Vagina (tissue), 2 donors: ENCODE results near the gene AGTPBP1.

ENCODE experiments used
- POLR2A ChIP-seq, 2 donors: fragments of 450-650 bp; IDR thresholded peaks; one replicate each; pipeline ENCODE4 v1.6.1; 2017; ENCODE audit warnings: antibody characterized with exemption in 2 of 2, mild to moderate bottlenecking in 2 of 2, moderate library complexity in 2 of 2
- POLR2AphosphoS5 ChIP-seq, 2 donors: sonication (generic); formaldehyde crosslinking; IDR thresholded peaks; one replicate each; pipeline ENCODE4 v1.9.0; 2017; ENCODE audit warnings: antibody characterized with exemption in 2 of 2, mild to moderate bottlenecking in 2 of 2, low read depth in 1 of 2; ENCODE audit not compliant: insufficient read depth in 1 of 2
- TF ChIP-seq, protein P1 (sequence below), 3 experiments: fragments of 450-650 bp in 2 of 3; fragments of 200-600 bp in 1 of 3; sonication (generic) in 1 of 3; IDR thresholded peaks; one replicate each; pipeline ENCODE4 v1.5.1; 2017 to 2019; ENCODE audit warnings: antibody characterized with exemption in 3 of 3, mild to moderate bottlenecking in 2 of 3, moderate library complexity in 2 of 3

DNA sequence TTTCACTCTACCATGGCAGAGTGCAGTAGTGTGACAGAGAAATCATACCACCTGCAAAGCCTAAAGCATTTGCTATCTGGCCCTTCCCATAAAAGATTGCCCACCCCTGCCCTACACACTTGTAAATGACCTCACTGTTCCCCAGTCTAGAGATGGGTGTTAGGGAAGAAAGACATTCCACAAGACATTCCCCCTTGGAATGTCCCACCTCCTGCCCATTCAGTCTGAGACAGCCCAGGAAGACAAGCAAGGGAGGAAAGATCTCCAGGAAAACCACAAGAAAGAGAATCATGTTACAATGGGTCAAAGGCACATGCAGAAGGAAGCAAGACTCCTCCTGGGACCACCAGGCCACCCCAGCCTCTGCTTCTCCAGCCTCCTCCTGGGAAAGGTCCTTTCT is 230.0 kb downstream of the AGTPBP1 start:
- TF ChIP-seq POLR2A (IDR thresholded peaks at IDR 0.05) = no peak
- TF ChIP-seq, protein P1, sequence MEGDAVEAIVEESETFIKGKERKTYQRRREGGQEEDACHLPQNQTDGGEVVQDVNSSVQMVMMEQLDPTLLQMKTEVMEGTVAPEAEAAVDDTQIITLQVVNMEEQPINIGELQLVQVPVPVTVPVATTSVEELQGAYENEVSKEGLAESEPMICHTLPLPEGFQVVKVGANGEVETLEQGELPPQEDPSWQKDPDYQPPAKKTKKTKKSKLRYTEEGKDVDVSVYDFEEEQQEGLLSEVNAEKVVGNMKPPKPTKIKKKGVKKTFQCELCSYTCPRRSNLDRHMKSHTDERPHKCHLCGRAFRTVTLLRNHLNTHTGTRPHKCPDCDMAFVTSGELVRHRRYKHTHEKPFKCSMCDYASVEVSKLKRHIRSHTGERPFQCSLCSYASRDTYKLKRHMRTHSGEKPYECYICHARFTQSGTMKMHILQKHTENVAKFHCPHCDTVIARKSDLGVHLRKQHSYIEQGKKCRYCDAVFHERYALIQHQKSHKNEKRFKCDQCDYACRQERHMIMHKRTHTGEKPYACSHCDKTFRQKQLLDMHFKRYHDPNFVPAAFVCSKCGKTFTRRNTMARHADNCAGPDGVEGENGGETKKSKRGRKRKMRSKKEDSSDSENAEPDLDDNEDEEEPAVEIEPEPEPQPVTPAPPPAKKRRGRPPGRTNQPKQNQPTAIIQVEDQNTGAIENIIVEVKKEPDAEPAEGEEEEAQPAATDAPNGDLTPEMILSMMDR (IDR thresholded peaks at IDR 0.05) = no peak
- no peak for TF ChIP-seq POLR2AphosphoS5 (IDR thresholded peaks at IDR 0.05; ENCODE audit: insufficient read depth in 1 of 2, low read depth in 1 of 2)
